ENCODE measurements around the gene NPHS2.
"Not testable (repeated sequence)": the region's sequence is repeated elsewhere in the genome, so short reads cannot be mapped to it uniquely, and the experiment has no call there.

NPHS2 gene

DNA sequence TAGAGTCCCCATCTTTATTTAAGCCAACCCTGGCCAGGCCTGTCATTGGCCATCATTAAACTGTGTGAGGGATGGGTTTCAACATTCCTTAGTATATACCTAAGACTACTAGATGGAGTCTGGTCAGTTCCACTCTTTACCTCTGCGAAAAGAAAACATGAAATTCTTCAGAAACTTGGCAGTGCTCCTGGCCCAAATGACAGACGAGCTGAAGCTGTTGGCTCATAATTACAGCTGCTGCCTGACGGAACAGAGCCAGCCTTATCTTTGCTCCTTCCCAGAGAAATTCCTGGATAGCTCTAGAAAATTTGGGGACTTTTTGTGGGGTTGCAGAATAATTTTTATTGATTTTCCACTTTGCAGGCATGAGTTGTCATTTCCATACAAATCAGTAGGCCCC lies 30.4 kb downstream of the NPHS2 start:
- DNase-seq = no peak

DNA sequence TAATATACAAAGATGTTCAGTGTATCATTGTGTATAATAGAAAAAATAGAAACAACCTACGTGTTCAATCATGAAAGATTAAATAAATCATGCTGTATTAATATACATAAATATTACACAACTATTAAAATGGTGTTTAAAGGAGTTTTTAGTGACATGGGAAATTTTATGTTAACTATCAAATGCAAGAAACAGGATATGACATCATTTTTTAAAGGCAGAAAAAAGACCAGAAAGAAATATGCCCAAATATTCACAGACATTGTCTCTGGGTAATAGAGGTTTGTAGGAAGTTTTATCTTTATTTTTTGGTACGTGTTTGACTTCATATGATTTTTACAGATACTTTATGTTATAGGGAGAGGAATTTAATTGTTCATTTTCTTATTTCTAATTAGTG lies 34.0 kb downstream of the NPHS2 start:
- no peak for DNase-seq

DNA sequence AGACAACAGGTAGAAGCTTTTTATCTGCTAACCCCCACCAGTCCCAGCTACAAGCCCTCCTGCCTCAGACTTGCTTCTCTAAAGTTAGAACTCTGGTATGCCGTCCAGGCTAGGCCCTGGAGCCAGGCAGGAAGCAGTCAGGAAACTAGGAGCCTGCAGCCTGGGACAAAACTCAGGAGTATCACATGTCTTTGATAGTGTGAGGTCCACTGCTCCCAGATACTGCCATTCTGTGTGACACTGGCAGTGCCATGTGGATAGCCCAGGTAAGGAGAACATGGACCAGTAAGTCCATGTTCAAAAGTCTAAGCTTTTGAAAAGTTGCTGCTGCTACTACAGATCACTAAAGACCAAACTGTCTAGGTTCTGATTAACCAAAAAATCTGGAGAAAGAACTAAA lies 45.4 kb downstream of the NPHS2 start:
- DNase-seq = no peak

DNA sequence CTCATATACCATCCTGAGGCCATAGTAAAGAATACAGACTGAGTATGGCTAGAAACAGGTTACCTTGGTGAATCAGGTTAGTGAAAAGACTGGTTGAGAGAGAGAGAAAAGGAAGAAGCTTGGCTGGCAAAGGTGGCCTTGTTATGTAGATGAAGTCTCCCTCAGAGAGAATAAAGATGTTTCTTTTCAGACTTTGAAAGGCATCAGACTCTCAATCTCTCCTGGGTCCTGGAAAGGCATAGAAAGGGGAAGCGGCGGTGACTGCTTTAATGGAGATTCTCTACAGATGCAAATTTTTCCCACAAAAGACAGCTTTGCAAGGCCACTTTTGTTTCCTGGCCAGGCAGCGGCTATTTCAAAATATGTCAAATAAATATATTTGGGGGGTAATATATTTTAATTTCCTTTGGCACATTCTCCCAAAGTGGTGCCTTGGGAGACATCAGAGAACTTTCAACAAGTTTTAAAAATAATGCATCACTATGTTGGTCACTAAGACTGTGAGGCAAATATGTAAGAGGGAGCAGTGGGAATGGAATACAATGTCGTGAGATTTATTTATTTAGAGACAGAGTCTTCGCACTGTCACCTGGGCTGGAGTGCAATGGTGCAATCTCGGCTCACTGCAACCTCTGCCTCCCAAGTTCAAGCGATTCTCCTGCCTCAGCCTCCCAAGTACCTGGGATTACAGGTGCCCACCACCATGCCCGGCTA lies 46.1 kb downstream of the NPHS2 start:
- DNase-seq = no peak

DNA sequence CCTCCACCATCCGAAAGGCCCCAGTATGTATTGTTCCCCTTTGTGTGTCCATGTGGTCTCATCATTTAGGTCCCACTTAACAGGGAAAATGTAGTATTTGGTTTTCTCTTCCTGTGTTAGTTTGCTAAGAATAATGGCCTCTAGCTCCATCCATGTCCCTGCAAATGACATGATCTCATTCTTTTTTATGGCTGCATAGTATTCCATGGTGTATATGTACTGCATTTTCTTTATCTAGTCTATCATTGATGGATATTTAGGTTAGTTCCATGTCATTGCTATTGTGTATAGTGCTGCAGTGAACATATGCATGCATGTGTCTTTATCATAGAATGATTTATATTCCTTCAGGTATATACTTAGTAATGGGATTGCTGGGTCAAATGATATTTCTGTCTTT lies 57.2 kb downstream of the NPHS2 start:
- DNase-seq = not testable (repeated sequence)

DNA sequence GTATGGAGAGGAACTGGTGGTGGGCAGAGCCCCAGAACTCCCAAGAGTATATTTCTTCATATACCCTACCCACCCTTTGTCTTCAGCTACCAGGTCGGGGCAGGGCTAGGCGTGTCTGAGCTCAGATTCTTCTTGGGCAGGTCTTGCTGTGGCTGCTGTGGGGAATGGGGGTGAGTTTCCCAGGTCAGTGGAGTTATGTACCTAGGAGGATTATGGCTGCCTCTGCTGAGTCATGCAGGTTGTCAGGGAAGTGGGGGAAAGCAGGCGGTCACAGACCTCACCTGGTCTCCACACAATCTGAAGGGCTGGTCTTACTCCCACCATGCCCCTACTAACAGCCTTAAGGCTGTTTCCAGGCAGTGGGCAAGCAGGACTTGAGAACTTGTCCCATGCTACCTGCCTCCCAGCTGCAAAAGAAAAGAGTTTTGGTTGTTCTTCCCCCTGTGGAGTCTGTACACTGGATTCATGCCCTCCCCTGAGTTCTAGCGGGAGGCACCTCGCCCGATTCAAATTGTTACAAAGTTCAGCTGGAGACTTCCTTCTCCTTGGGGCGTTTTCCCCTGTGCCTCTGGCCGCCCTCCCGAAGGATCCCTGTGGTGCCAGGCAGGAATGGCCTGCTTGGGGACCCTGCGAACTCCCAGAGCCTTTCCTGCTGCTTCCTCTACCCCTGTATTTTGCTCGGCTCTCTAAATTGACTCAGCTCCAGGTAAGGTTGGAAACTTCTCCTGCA lies 58.6 kb downstream of the NPHS2 start:
- no peak for DNase-seq

DNA sequence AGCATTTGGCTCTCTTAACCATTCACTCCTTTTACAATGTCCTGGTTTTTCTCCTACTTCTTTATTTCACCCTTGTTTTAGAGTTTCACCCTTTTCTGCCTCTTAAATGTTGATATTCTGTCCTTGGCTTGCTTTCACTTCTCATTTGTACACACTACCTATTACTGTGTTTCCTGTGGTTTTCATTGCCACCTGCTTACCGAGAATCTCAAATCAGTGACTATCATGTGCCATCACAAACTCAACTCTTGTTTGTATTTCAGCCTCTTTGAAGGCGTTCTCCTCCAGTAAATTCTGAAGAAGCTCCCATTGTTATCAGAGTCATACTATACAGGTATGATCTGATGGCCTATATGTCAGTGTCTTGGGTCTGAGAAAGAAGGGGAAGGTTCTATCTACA lies 65.7 kb downstream of the NPHS2 start:
- DNase-seq = no peak

DNA sequence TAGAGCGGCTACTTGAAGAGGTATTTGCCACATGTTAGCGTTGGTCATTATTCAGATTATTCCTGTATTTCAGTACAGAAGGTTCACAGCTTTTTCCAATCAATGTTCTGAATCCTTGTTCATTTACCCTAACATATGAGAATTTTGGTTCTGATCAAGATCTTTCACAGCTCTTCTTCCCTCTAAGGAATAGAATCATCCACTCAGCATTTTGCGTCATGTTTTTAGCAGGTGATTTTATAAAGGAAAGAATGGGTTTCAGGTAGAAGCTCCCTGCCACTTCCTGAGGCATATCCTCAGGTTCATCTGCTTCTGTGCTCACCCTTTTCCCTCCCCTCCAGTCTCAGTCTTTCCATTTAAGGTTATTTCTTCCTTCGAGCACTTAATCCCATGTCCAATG lies 66.4 kb downstream of the NPHS2 start:
- DNase-seq = no peak

DNA sequence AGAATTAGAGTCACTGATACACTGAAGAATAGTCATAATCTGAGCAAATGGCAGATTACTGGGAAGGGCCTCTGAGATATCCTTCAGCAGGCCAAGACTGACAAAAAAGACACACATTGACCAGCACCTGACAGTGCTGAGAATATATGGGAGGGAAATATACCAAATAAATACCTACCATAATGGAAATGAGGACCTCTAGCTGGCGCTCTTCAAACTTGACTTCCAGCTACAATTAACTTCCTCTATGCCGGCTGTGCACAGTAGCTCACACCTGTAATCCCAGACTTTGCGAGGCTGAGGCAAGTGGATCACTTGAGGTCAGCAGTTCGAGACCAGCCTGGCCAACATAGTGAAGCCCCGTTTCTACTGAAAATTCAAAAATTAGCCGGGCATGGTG lies 69.5 kb downstream of the NPHS2 start:
- no peak for DNase-seq

Measured in SIG-M5 (cell line).